Measurements from ENCODE around the gene STX18. TPM values are rescaled to one million over a fixed set of nuclear protein-coding genes. Genes with fewer than 3 reads are reported as not detected.
"Not testable (repeated sequence)": the region's sequence is repeated elsewhere in the genome, so short reads cannot be mapped to it uniquely, and the experiment has no call there.

STX18 gene
- total and polyA plus RNA-seq, 4 donors, result 10.2 to 17.1 (median 12.4) TPM

- no peak for DNase-seq (ENCODE audit: low spot score)
- H3K9me3 ChIP-seq (ENCODE audit: control insufficient read depth in 4 of 4, low read length in 3 of 4), result no peaks in the 10 kb centered on the region
- no peaks in the 10 kb centered on the region for H3K27me3 ChIP-seq (ENCODE audit: control insufficient read depth in 4 of 4, insufficient read depth in 4 of 4, low read length in 3 of 4)
- no peak overlapping the region for H3K9ac ChIP-seq (ENCODE audit: low read depth in 1 of 2, low read length in 2 of 2)
- no peaks in the 10 kb centered on the region for H3K36me3 ChIP-seq (ENCODE audit: control insufficient read depth in 4 of 4, insufficient read depth in 3 of 4, low read depth in 1 of 4, low read length in 3 of 4)
- no peak overlapping the region for H3K4me3 ChIP-seq (ENCODE audit: low read depth in 1 of 3, low read length in 3 of 3)
- 94% methylated on average over 3 of the region's 3 CpGs for WGBS
- TF ChIP-seq REST (IDR thresholded peaks at IDR 0.05), result no peak
- TF ChIP-seq FOXA2 (IDR thresholded peaks at IDR 0.05), result no peak
- TF ChIP-seq HNF4G (IDR thresholded peaks at IDR 0.05), result no peak
- no peak for TF ChIP-seq RAD21 (IDR thresholded peaks at IDR 0.05)
- TF ChIP-seq CTCF (IDR thresholded peaks at IDR 0.05; ENCODE audit: low read depth, low read length, missing input control), result no peak
- no peak for TF ChIP-seq GABPA (IDR thresholded peaks at IDR 0.05 in 1 of 2, conservative IDR thresholded peaks at IDR 0.05 in 1 of 2)
- TF ChIP-seq JUND (IDR thresholded peaks at IDR 0.05), result no peak
- TF ChIP-seq EGR1 (IDR thresholded peaks at IDR 0.05; ENCODE audit: low read depth in 2 of 2), result no peak
- TF ChIP-seq NR2F2 (IDR thresholded peaks at IDR 0.05), result no peak
- no peak for TF ChIP-seq ATF3 (IDR thresholded peaks at IDR 0.05)
- no peak for TF ChIP-seq RXRA (IDR thresholded peaks at IDR 0.05)
- no peak for TF ChIP-seq MAX (IDR thresholded peaks at IDR 0.05)
- no peak for TF ChIP-seq TAF1 (conservative IDR thresholded peaks at IDR 0.05)
- TF ChIP-seq HNF4A (conservative IDR thresholded peaks at IDR 0.05), result no peak
- no peak for TF ChIP-seq YY1 (IDR thresholded peaks at IDR 0.05)
- H3K27ac ChIP-seq (ENCODE audit: low read depth in 1 of 2, low read length in 2 of 2), result no peak overlapping the region
- H3K4me1 ChIP-seq (ENCODE audit: control insufficient read depth in 4 of 4, insufficient read depth in 4 of 4, low read length in 3 of 4), result no peaks in the 10 kb centered on the region
Observed at GRCh38 chr4:4568806-4569427, 27.1 kb upstream of the STX18 start.

GRCh38 chr4:4566359-4566758 is 24.5 kb upstream of the STX18 start:
- not testable (repeated sequence) for H3K4me3 ChIP-seq (ENCODE audit: low read depth in 1 of 3, low read length in 3 of 3); H3K27me3 ChIP-seq (ENCODE audit: control insufficient read depth in 4 of 4, insufficient read depth in 4 of 4, low read length in 3 of 4); H3K27ac ChIP-seq (ENCODE audit: low read depth in 1 of 2, low read length in 2 of 2); H3K9me3 ChIP-seq (ENCODE audit: control insufficient read depth in 4 of 4, low read length in 3 of 4); H3K36me3 ChIP-seq (ENCODE audit: control insufficient read depth in 4 of 4, insufficient read depth in 3 of 4, low read depth in 1 of 4, low read length in 3 of 4); H3K4me1 ChIP-seq (ENCODE audit: control insufficient read depth in 4 of 4, insufficient read depth in 4 of 4, low read length in 3 of 4); DNase-seq (ENCODE audit: low spot score); H3K9ac ChIP-seq (ENCODE audit: low read depth in 1 of 2, low read length in 2 of 2)

Measured in liver (tissue), 9 donors.